Activated T-cell treated with anti-CD3 and anti-CD28 coated beads, Interleukin-2, amount 50 U/mL, for 24 hours (primary cell): ENCODE data around the gene OR6N2.

ENCODE experiments used
- DNase-seq: peaks from one replicate; pipeline ENCODE4 v3.0.0-alpha.2; 2020
- H3K27ac Mint-ChIP-seq: 2 replicates; pipeline ENCODE4 v1.8.0; 2020; ENCODE audit warnings: mild to moderate bottlenecking, mixed read lengths
- H3K27me3 Mint-ChIP-seq: 2 replicates; pipeline ENCODE4 v1.8.0; 2020; ENCODE audit warnings: mixed read lengths
- H3K36me3 Mint-ChIP-seq: 2 replicates; pipeline ENCODE4 v1.8.0; 2020; ENCODE audit warnings: low read depth, mixed read lengths
- H3K4me1 Mint-ChIP-seq: 2 replicates; pipeline ENCODE4 v1.8.0; 2020; ENCODE audit warnings: low read depth, mixed read lengths
- H3K4me3 Mint-ChIP-seq: 2 replicates; pipeline ENCODE4 v1.8.0; 2020; ENCODE audit warnings: mild to moderate bottlenecking, moderate library complexity, mixed read lengths
- H3K9me3 Mint-ChIP-seq: 2 replicates; pipeline ENCODE4 v1.8.0; 2020; ENCODE audit warnings: mixed read lengths

Gene OR6N2

GRCh38 chr1:158801396-158801795 is 20.4 kb upstream of the OR6N2 start:
- H3K27ac Mint-ChIP-seq = no peak overlapping the region
- peaks cover 10% of the 10 kb centered on the region for H3K4me1 Mint-ChIP-seq

GRCh38 chr1:158800526-158800925 is 19.5 kb upstream of the OR6N2 start:
- Mint-ChIP-seq H3K4me1 (peaks cover 10% of the 10 kb centered on the region), H3K27ac (no peak overlapping the region), H3K27me3 (peaks cover 25% of the 10 kb centered on the region), H3K9me3 (no peaks in the 10 kb centered on the region), H3K4me3 (no peak overlapping the region), H3K36me3 (no peaks in the 10 kb centered on the region)
- no peak for DNase-seq

More at GRCh38 chr1:158801396-158801795, 20.4 kb upstream of the OR6N2 start:
- no peak for DNase-seq
- no peaks in the 10 kb centered on the region for H3K9me3 Mint-ChIP-seq
- peaks cover 28% of the 10 kb centered on the region for H3K27me3 Mint-ChIP-seq
- H3K4me3 Mint-ChIP-seq = no peak overlapping the region
- no peaks in the 10 kb centered on the region for H3K36me3 Mint-ChIP-seq

GRCh38 chr1:158799689-158800088 is 18.7 kb upstream of the OR6N2 start:
- Mint-ChIP-seq H3K4me3 (no peak overlapping the region), H3K27me3 (peaks cover 25% of the 10 kb centered on the region), H3K9me3 (no peaks in the 10 kb centered on the region), H3K4me1 (peaks cover 10% of the 10 kb centered on the region), H3K36me3 (no peaks in the 10 kb centered on the region), H3K27ac (no peak overlapping the region)
- no peak for DNase-seq

GRCh38 chr1:158798531-158798930 is 17.5 kb upstream of the OR6N2 start:
- no peak overlapping the region for H3K4me3 Mint-ChIP-seq
- no peaks in the 10 kb centered on the region for H3K9me3 Mint-ChIP-seq
- H3K27me3 Mint-ChIP-seq = peaks cover 21% of the 10 kb centered on the region
- no peaks in the 10 kb centered on the region for H3K36me3 Mint-ChIP-seq
- H3K27ac Mint-ChIP-seq = no peak overlapping the region
- H3K4me1 Mint-ChIP-seq = peaks cover 10% of the 10 kb centered on the region
- no peak for DNase-seq

- Mint-ChIP-seq H3K36me3 (no peaks in the 10 kb centered on the region), H3K9me3 (no peaks in the 10 kb centered on the region), H3K27me3 (peaks cover 2% of the 10 kb centered on the region), H3K4me1 (peaks cover 1% of the 10 kb centered on the region), H3K27ac (no peak overlapping the region), H3K4me3 (no peak overlapping the region)
- no peak for DNase-seq
These were observed 13.2 kb upstream of the OR6N2 start for GRCh38 chr1:158794247-158794646.

- DNase-seq = peak; percentile 41
- Mint-ChIP-seq H3K36me3 (no peaks in the 10 kb centered on the region), H3K27me3 (peaks cover 2% of the 10 kb centered on the region), H3K9me3 (no peaks in the 10 kb centered on the region), H3K4me1 (no peaks in the 10 kb centered on the region), H3K27ac (no peak overlapping the region), H3K4me3 (no peak overlapping the region)
These were observed 12.6 kb upstream of the OR6N2 start for GRCh38 chr1:158793604-158794003.

- no peak within 1 kb of the TSS for H3K27ac Mint-ChIP-seq
- no peaks in the 10 kb centered on the region for H3K36me3 Mint-ChIP-seq
- no peaks in the 10 kb centered on the region for H3K9me3 Mint-ChIP-seq
- H3K4me3 Mint-ChIP-seq = no peak within 1 kb of the TSS
- peaks cover 14% of the 10 kb centered on the region for H3K27me3 Mint-ChIP-seq
- DNase-seq = no peak
- no peaks in the 10 kb centered on the region for H3K4me1 Mint-ChIP-seq
These were observed 8.8 kb downstream of the OR6N2 start, which contains the start of gene OR6N1 for GRCh38 chr1:158771950-158772866. Gene OR6N1 (minus strand): TSS chr1:158772195. CDS start chr1:158766682, 5,513 bp downstream.

GRCh38 chr1:158754420-158754819 is 26.6 kb downstream of the OR6N2 start, which contains the start of gene OR6K6:
Gene OR6K6 (plus strand): TSS chr1:158754720. CDS start chr1:158754888, 168 bp downstream.
- Mint-ChIP-seq H3K27ac (no peak within 1 kb of the TSS), H3K36me3 (no peaks in the 10 kb centered on the region), H3K27me3 (peaks cover 26% of the 10 kb centered on the region), H3K9me3 (no peaks in the 10 kb centered on the region), H3K4me3 (no peak within 1 kb of the TSS), H3K4me1 (no peaks in the 10 kb centered on the region)
- DNase-seq = no peak

GRCh38 chr1:158752155-158752712 is 28.8 kb downstream of the OR6N2 start:
- no peak for DNase-seq
- no peaks in the 10 kb centered on the region for H3K4me1 Mint-ChIP-seq
- no peak overlapping the region for H3K4me3 Mint-ChIP-seq
- peaks cover 18% of the 10 kb centered on the region for H3K27me3 Mint-ChIP-seq
- no peak overlapping the region for H3K27ac Mint-ChIP-seq
- no peaks in the 10 kb centered on the region for H3K9me3 Mint-ChIP-seq
- no peaks in the 10 kb centered on the region for H3K36me3 Mint-ChIP-seq

- Mint-ChIP-seq H3K36me3 (no peaks in the 10 kb centered on the region), H3K4me3 (no peak overlapping the region), H3K4me1 (no peaks in the 10 kb centered on the region), H3K9me3 (no peaks in the 10 kb centered on the region), H3K27me3 (peaks cover 13% of the 10 kb centered on the region), H3K27ac (no peak overlapping the region)
- DNase-seq = no peak
These were observed 45.2 kb downstream of the OR6N2 start for GRCh38 chr1:158735848-158736247.

GRCh38 chr1:158732524-158732923 is 48.5 kb downstream of the OR6N2 start:
- H3K27me3 Mint-ChIP-seq = no peaks in the 10 kb centered on the region

GRCh38 chr1:158731707-158732106 is 49.3 kb downstream of the OR6N2 start:
- H3K9me3 Mint-ChIP-seq = no peaks in the 10 kb centered on the region
- no peak overlapping the region for H3K27ac Mint-ChIP-seq
- DNase-seq = no peak
- peaks cover 3% of the 10 kb centered on the region for H3K27me3 Mint-ChIP-seq
- no peak overlapping the region for H3K4me3 Mint-ChIP-seq
- no peaks in the 10 kb centered on the region for H3K36me3 Mint-ChIP-seq
- no peaks in the 10 kb centered on the region for H3K4me1 Mint-ChIP-seq

More at GRCh38 chr1:158732524-158732923, 48.5 kb downstream of the OR6N2 start:
- DNase-seq = no peak
- H3K4me1 Mint-ChIP-seq = no peaks in the 10 kb centered on the region
- no peak overlapping the region for H3K4me3 Mint-ChIP-seq
- no peaks in the 10 kb centered on the region for H3K36me3 Mint-ChIP-seq
- no peaks in the 10 kb centered on the region for H3K9me3 Mint-ChIP-seq
- H3K27ac Mint-ChIP-seq = no peak overlapping the region

- H3K9me3 Mint-ChIP-seq = no peaks in the 10 kb centered on the region
These were observed 50.6 kb downstream of the OR6N2 start for GRCh38 chr1:158730453-158730852.

GRCh38 chr1:158728510-158729225 is 52.3 kb downstream of the OR6N2 start:
- Mint-ChIP-seq H3K4me3 (no peak overlapping the region), H3K4me1 (no peaks in the 10 kb centered on the region), H3K27ac (no peak overlapping the region), H3K36me3 (no peaks in the 10 kb centered on the region), H3K27me3 (peaks cover 15% of the 10 kb centered on the region), H3K9me3 (no peaks in the 10 kb centered on the region)
- no peak for DNase-seq

More at GRCh38 chr1:158730453-158730852, 50.6 kb downstream of the OR6N2 start:
- H3K4me1 Mint-ChIP-seq = no peaks in the 10 kb centered on the region
- no peaks in the 10 kb centered on the region for H3K36me3 Mint-ChIP-seq
- H3K4me3 Mint-ChIP-seq = no peak overlapping the region
- DNase-seq = no peak
- no peak overlapping the region for H3K27ac Mint-ChIP-seq
- H3K27me3 Mint-ChIP-seq = peaks cover 4% of the 10 kb centered on the region
